ENCODE data around the gene OR2A14. TPM values are rescaled to one million over a fixed set of nuclear protein-coding genes. Genes with fewer than 3 reads are reported as not detected.
"Not testable (repeated sequence)": the region's sequence is repeated elsewhere in the genome, so short reads cannot be mapped to it uniquely, and the experiment has no call there.

The OR2A14 gene
- total and polyA plus RNA-seq, 4 experiments from 2014 or later: not detected

GRCh38 chr7:144142187-144142586 is 19.2 kb downstream of the OR2A14 start:
- Mint-ChIP-seq H3K27ac (no peak overlapping the region), H3K9me3 (peaks cover 0 to 17% (median 6%) of the 10 kb centered on the region in 8 donors), H3K27me3 (peaks cover 1 to 3% of the 10 kb centered on the region in 2 donors), H3K36me3 (peaks cover 0 to 3% of the 10 kb centered on the region in 2 donors), H3K4me3 (no peak overlapping the region), H3K4me1 (no peaks in the 10 kb centered on the region)
- DNase-seq: no peak
- Histone ChIP-seq H3K4me1 (ENCODE audit: insufficient read depth, low read length) (no peaks in the 10 kb centered on the region), H3K36me3 (ENCODE audit: insufficient read depth, low read length) (no peaks in the 10 kb centered on the region), H3K9me3 (ENCODE audit: control insufficient read depth in 1 of 2, low read length in 2 of 2) (no peaks in the 10 kb centered on the region), H3K27ac (ENCODE audit: low read depth, low read length) (no peak overlapping the region), H3K4me3 (ENCODE audit: low read length in 2 of 2) (no peak overlapping the region), H3K27me3 (ENCODE audit: insufficient read depth, low read length) (no peaks in the 10 kb centered on the region)
- POLR2A ChIA-PET (ENCODE audit: partially characterized antibody): no interaction called here
- intact Hi-C loops (cut with micrococcal nuclease): no loop called here
- CTCF ChIA-PET (ENCODE audit: partially characterized antibody): no interaction called here

- Mint-ChIP-seq H3K4me3 (no peak overlapping the region), H3K9me3 (peaks cover 6 to 39% (median 20%) of the 10 kb centered on the region in 8 donors), H3K36me3 (peaks cover 10 to 13% of the 10 kb centered on the region in 2 donors), H3K27ac (no peak overlapping the region), H3K4me1 (no peaks in the 10 kb centered on the region), H3K27me3 (peaks cover 4 to 5% of the 10 kb centered on the region in 2 donors)
- no peaks in the 10 kb centered on the region for H3K27me3 ChIP-seq (ENCODE audit: insufficient read depth, low read length)
- H3K9me3 ChIP-seq (ENCODE audit: control insufficient read depth in 1 of 2, low read length in 2 of 2): no peaks in the 10 kb centered on the region
- intact Hi-C loops (cut with micrococcal nuclease): no loop called here
- H3K36me3 ChIP-seq (ENCODE audit: insufficient read depth, low read length): no peaks in the 10 kb centered on the region
- no peak overlapping the region for H3K4me3 ChIP-seq (ENCODE audit: low read length in 2 of 2)
- H3K27ac ChIP-seq (ENCODE audit: low read depth, low read length): no peak overlapping the region
- H3K4me1 ChIP-seq (ENCODE audit: insufficient read depth, low read length): no peaks in the 10 kb centered on the region
- CTCF ChIA-PET (ENCODE audit: partially characterized antibody): no interaction called here
- DNase-seq: no peak
- POLR2A ChIA-PET (ENCODE audit: partially characterized antibody): no interaction called here
Measured at GRCh38 chr7:144144426-144144825, 21.4 kb downstream of the OR2A14 start.

GRCh38 chr7:144148224-144148827 is 25.4 kb downstream of the OR2A14 start:
- no peak overlapping the region for H3K4me3 Mint-ChIP-seq
- no peaks in the 10 kb centered on the region for H3K27me3 ChIP-seq (ENCODE audit: insufficient read depth, low read length)
- DNase-seq: no peak
- peaks cover 6 to 57% (median 36%) of the 10 kb centered on the region in 8 donors for H3K9me3 Mint-ChIP-seq
- H3K4me1 ChIP-seq (ENCODE audit: insufficient read depth, low read length): no peaks in the 10 kb centered on the region
- no peaks in the 10 kb centered on the region for H3K36me3 ChIP-seq (ENCODE audit: insufficient read depth, low read length)
- H3K4me1 Mint-ChIP-seq: no peaks in the 10 kb centered on the region
- peaks cover 10 to 13% of the 10 kb centered on the region in 2 donors for H3K36me3 Mint-ChIP-seq
- H3K4me3 ChIP-seq (ENCODE audit: low read length in 2 of 2): no peak overlapping the region
- H3K27ac ChIP-seq (ENCODE audit: low read depth, low read length): no peak overlapping the region
- intact Hi-C loops (cut with micrococcal nuclease): no loop called here
- ChIA-PET POLR2A (ENCODE audit: partially characterized antibody) (no interaction called here), CTCF (ENCODE audit: partially characterized antibody) (no interaction called here)
- peaks cover 5 to 15% of the 10 kb centered on the region in 2 donors for H3K27me3 Mint-ChIP-seq
- no peaks in the 10 kb centered on the region for H3K9me3 ChIP-seq (ENCODE audit: control insufficient read depth in 1 of 2, low read length in 2 of 2)
- H3K27ac Mint-ChIP-seq: no peak overlapping the region

GRCh38 chr7:144158861-144159260 is 35.9 kb downstream of the OR2A14 start:
- Mint-ChIP-seq H3K27ac (no peak overlapping the region), H3K9me3 (no peaks in the 10 kb centered on the region), H3K4me3 (no peak overlapping the region), H3K27me3 (peaks cover 8 to 15% of the 10 kb centered on the region in 2 donors), H3K4me1 (no peaks in the 10 kb centered on the region), H3K36me3 (no peaks in the 10 kb centered on the region)
- ChIA-PET CTCF (ENCODE audit: partially characterized antibody) (no interaction called here), POLR2A (ENCODE audit: partially characterized antibody) (no interaction called here)
- H3K9me3 ChIP-seq (ENCODE audit: control insufficient read depth in 1 of 2, low read length in 2 of 2): no peaks in the 10 kb centered on the region
- intact Hi-C loops (cut with micrococcal nuclease): no loop called here
- no peaks in the 10 kb centered on the region for H3K36me3 ChIP-seq (ENCODE audit: insufficient read depth, low read length)
- no peak overlapping the region for H3K27ac ChIP-seq (ENCODE audit: low read depth, low read length)
- no peaks in the 10 kb centered on the region for H3K27me3 ChIP-seq (ENCODE audit: insufficient read depth, low read length)
- no peak for DNase-seq
- no peak overlapping the region for H3K4me3 ChIP-seq (ENCODE audit: low read length in 2 of 2)
- no peaks in the 10 kb centered on the region for H3K4me1 ChIP-seq (ENCODE audit: insufficient read depth, low read length)

- ChIA-PET CTCF (ENCODE audit: partially characterized antibody) (no interaction called here), POLR2A (ENCODE audit: partially characterized antibody) (no interaction called here)
- Histone ChIP-seq H3K27me3 (ENCODE audit: insufficient read depth, low read length) (no peaks in the 10 kb centered on the region), H3K4me1 (ENCODE audit: insufficient read depth, low read length) (no peaks in the 10 kb centered on the region), H3K27ac (ENCODE audit: low read depth, low read length) (no peak overlapping the region), H3K9me3 (ENCODE audit: control insufficient read depth in 1 of 2, low read length in 2 of 2) (no peaks in the 10 kb centered on the region), H3K4me3 (ENCODE audit: low read length in 2 of 2) (no peak overlapping the region), H3K36me3 (ENCODE audit: insufficient read depth, low read length) (no peaks in the 10 kb centered on the region)
- no peak for DNase-seq
- H3K4me3 Mint-ChIP-seq: no peak overlapping the region
- no peaks in the 10 kb centered on the region for H3K4me1 Mint-ChIP-seq
- intact Hi-C loops (cut with micrococcal nuclease): no loop called here
- H3K9me3 Mint-ChIP-seq: peaks cover 0 to 4% (median 0%) of the 10 kb centered on the region in 8 donors
- H3K27me3 Mint-ChIP-seq: peaks cover 9 to 11% of the 10 kb centered on the region in 2 donors
- no peaks in the 10 kb centered on the region for H3K36me3 Mint-ChIP-seq
- no peak overlapping the region for H3K27ac Mint-ChIP-seq
Measured at GRCh38 chr7:144164784-144165183, 41.8 kb downstream of the OR2A14 start.

- H3K9me3 ChIP-seq (ENCODE audit: control insufficient read depth in 1 of 2, low read length in 2 of 2); H3K36me3 Mint-ChIP-seq; H3K36me3 ChIP-seq (ENCODE audit: insufficient read depth, low read length); H3K27me3 ChIP-seq (ENCODE audit: insufficient read depth, low read length); H3K27ac ChIP-seq (ENCODE audit: low read depth, low read length); H3K4me3 Mint-ChIP-seq; H3K27me3 Mint-ChIP-seq; H3K4me3 ChIP-seq (ENCODE audit: low read length in 2 of 2); H3K27ac Mint-ChIP-seq; H3K4me1 ChIP-seq (ENCODE audit: insufficient read depth, low read length); POLR2A ChIA-PET (ENCODE audit: partially characterized antibody); DNase-seq; intact Hi-C loops (cut with micrococcal nuclease); CTCF ChIA-PET (ENCODE audit: partially characterized antibody); H3K4me1 Mint-ChIP-seq: not testable (repeated sequence)
- H3K9me3 Mint-ChIP-seq: peaks cover 0 to 13% (median 8%) of the 10 kb centered on the region in 8 donors
Measured at GRCh38 chr7:144171594-144172350, 48.8 kb downstream of the OR2A14 start.

GRCh38 chr7:144174613-144175012 is 51.6 kb downstream of the OR2A14 start:
- Mint-ChIP-seq H3K9me3 (peaks cover 0 to 13% (median 7%) of the 10 kb centered on the region in 8 donors), H3K4me3 (no peak overlapping the region), H3K27ac (no peak overlapping the region), H3K27me3 (peaks cover 9 to 10% of the 10 kb centered on the region in 2 donors), H3K36me3 (peaks cover 0 to 6% of the 10 kb centered on the region in 2 donors), H3K4me1 (no peaks in the 10 kb centered on the region)
- no peak overlapping the region for H3K27ac ChIP-seq (ENCODE audit: low read depth, low read length)
- H3K27me3 ChIP-seq (ENCODE audit: insufficient read depth, low read length): no peaks in the 10 kb centered on the region
- CTCF ChIA-PET (ENCODE audit: partially characterized antibody): interaction anchor here (0.9 to 2.2 kb wide), 4 partner anchors 40 to 219 kb away, joined by 3 to 8 read pairs (median 4); no protein-coding TSS in a partner anchor
- no peaks in the 10 kb centered on the region for H3K9me3 ChIP-seq (ENCODE audit: control insufficient read depth in 1 of 2, low read length in 2 of 2)
- POLR2A ChIA-PET (ENCODE audit: partially characterized antibody): no interaction called here
- H3K36me3 ChIP-seq (ENCODE audit: insufficient read depth, low read length): no peaks in the 10 kb centered on the region
- H3K4me1 ChIP-seq (ENCODE audit: insufficient read depth, low read length): no peaks in the 10 kb centered on the region
- no peak for DNase-seq
- intact Hi-C loops (cut with micrococcal nuclease): no loop called here
- H3K4me3 ChIP-seq (ENCODE audit: low read length in 2 of 2): no peak overlapping the region

All from CD4-positive, alpha-beta memory T cell (primary cell).